Esophagus (tissue), 2 donors: ENCODE results near the gene GUCY2D. TPM values are rescaled to one million over a fixed set of nuclear protein-coding genes. Genes with fewer than 3 reads are reported as not detected.
A peak's percentile ranks its signal among the peaks of the same experiment; 100 is the strongest.

Source experiments
- H3K27ac ChIP-seq, 2 donors: one replicate each; pipeline ENCODE4 v1.5.1; 2013; ENCODE audit warnings: low read depth in 2 of 2, mild to moderate bottlenecking in 2 of 2, inconsistent platforms in 1 of 2, low read length in 1 of 2, moderate library complexity in 1 of 2
- H3K27me3 ChIP-seq, 2 donors: one replicate each; pipeline ENCODE4 v1.6.1; 2013; ENCODE audit warnings: low read length in 2 of 2, control low read depth in 1 of 2, mild to moderate bottlenecking in 1 of 2; ENCODE audit not compliant: insufficient read depth in 2 of 2, control insufficient read depth in 1 of 2
- H3K36me3 ChIP-seq, 2 donors: one replicate each; pipeline ENCODE4 v1.6.1; 2013; ENCODE audit warnings: low read length in 1 of 2; ENCODE audit not compliant: control insufficient read depth in 2 of 2, insufficient read depth in 2 of 2
- H3K4me1 ChIP-seq, 2 donors: one replicate each; pipeline ENCODE4 v1.6.1; 2013; ENCODE audit warnings: low read length in 1 of 2; ENCODE audit not compliant: control insufficient read depth in 2 of 2, insufficient read depth in 2 of 2
- H3K4me3 ChIP-seq, 2 donors: one replicate each; pipeline ENCODE4 v1.5.1; 2013; ENCODE audit warnings: low read length in 2 of 2, mild to moderate bottlenecking in 2 of 2, low read depth in 1 of 2, moderate library complexity in 1 of 2
- H3K9me3 ChIP-seq, 2 donors: one replicate each; pipeline ENCODE4 v1.6.1; 2013; ENCODE audit warnings: mild to moderate bottlenecking in 2 of 2, low read depth in 1 of 2, low read length in 1 of 2, moderate library complexity in 1 of 2; ENCODE audit not compliant: control insufficient read depth in 2 of 2, insufficient read depth in 1 of 2
- WGBS, 2 donors: extraction: QIAGEN DNeasy Blood & Tissue Kit; methylation state at CpG; one replicate each; pipeline ENCODE4 v1.1.7; 2013; 5-methylcytosine and 5-hydroxymethylcytosine counted together
- polyA plus RNA-seq, 2 donors: library from polyadenylated mRNA; stranded (reverse); fragments of 200-250 nt; gene quantifications; one replicate each; pipeline ENCODE4 v1.2.3, GENCODE V29; 2013
- donor health status: healthy with polysubstance abuse.
- donor health status: Bipolar disorder and iron deficiency.

The GUCY2D gene
- polyA plus RNA-seq, 2 donors: 0.19 to 0.59 TPM

DNA sequence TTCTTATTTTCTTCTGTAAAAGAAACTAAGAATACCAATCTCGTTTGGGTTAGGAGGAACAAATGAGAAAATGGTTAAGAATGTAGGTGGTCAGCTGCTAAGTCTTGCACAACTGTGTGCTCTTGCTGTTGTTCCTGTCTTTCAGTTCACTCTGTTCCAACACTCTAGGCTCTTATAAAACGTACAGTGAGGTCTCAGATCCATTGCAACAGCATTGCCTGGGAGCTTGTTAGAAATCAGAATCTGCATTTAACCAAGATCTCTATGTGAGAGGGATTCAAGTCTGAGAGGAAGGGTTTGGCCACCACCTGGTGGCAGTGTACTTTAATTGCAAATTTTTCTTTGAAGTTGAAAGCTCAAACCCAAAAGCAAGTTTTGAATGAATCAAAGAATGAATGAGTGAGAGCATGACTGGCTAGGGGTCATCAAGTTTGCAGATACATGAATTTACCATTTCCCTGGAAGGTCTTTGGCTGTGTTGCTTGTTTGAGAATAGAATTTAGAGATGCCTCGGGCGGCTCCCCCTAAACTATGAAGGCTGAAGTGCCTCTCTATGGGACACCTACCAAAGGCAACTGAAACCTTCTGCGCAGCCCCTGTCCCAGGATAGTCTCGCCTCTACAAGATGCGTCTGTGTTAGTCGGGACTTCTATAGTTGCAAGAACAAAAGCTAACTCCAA is 39.0 kb downstream of the GUCY2D start:
- WGBS, 2 donors: 67 to 68% methylated on average over 8 of the region's 8 CpGs

GRCh38 chr17:8041979-8042378 is 39.6 kb downstream of the GUCY2D start:
- H3K36me3 ChIP-seq: peaks cover 0 to 5% of the 10 kb centered on the region in 2 donors
- peaks cover 2 to 7% of the 10 kb centered on the region in 2 donors for H3K4me1 ChIP-seq
- no peak overlapping the region for H3K4me3 ChIP-seq
- H3K27ac ChIP-seq: no peak overlapping the region
- H3K9me3 ChIP-seq: no peaks in the 10 kb centered on the region
- no peaks in the 10 kb centered on the region for H3K27me3 ChIP-seq

More for the DNA sequence above, 39.0 kb downstream of the GUCY2D start:
- no peaks in the 10 kb centered on the region for H3K9me3 ChIP-seq
- H3K36me3 ChIP-seq: peaks cover 0 to 5% of the 10 kb centered on the region in 2 donors
- peak overlapping the region; percentile 53 to 73 for H3K27ac ChIP-seq
- H3K4me3 ChIP-seq: no peak overlapping the region
- peaks cover 0 to 7% of the 10 kb centered on the region in 2 donors for H3K4me1 ChIP-seq
- H3K27me3 ChIP-seq: no peaks in the 10 kb centered on the region

DNA sequence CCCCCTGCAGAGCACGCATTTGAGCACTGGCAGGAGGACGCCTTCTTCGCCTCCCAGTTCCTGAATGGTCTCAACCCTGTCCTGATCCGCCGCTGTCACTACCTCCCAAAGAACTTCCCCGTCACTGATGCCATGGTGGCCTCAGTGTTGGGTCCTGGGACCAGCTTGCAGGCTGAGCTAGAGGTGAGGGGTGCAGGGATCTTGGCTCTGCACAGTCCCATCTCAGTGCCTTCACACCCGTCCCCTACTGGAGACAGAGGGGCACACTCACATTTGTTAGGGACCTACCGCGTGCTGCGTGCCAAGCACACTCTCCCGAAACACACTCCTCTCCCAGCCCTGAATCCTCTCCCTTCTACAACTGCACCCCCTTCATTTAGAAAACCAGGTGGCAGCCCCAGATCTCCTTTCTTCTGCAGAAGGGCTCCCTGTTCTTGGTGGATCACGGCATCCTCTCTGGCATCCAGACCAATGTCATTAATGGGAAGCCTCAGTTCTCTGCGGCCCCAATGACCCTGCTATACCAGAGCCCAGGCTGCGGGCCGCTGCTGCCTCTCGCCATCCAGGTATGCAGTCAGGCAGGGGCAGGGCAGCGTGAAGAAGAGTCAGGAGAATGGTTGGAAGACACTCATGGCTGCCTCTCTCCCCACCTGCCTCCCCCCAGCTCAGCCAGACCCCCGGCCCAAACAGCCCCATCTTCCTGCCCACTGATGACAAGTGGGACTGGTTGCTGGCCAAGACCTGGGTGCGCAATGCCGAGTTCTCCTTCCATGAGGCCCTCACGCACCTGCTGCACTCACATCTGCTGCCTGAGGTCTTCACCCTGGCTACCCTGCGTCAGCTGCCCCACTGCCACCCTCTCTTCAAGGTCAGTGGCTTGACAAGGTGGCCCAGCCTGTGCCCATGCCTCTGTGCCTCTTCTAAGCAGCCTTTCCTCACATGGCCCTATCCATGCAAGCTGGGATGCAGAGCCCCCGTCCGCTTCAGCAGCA is 42.7 kb downstream of the GUCY2D start:
- H3K4me1 ChIP-seq: peaks cover 2% of the 10 kb centered on the region in 2 donors
- no peaks in the 10 kb centered on the region for H3K27me3 ChIP-seq
- H3K36me3 ChIP-seq: peaks cover 0 to 6% of the 10 kb centered on the region in 2 donors
- no peak overlapping the region for H3K4me3 ChIP-seq
- WGBS, 2 donors: 84 to 85% methylated on average over 24 of the region's 24 CpGs
- H3K9me3 ChIP-seq: no peaks in the 10 kb centered on the region
- no peak overlapping the region for H3K27ac ChIP-seq

DNA sequence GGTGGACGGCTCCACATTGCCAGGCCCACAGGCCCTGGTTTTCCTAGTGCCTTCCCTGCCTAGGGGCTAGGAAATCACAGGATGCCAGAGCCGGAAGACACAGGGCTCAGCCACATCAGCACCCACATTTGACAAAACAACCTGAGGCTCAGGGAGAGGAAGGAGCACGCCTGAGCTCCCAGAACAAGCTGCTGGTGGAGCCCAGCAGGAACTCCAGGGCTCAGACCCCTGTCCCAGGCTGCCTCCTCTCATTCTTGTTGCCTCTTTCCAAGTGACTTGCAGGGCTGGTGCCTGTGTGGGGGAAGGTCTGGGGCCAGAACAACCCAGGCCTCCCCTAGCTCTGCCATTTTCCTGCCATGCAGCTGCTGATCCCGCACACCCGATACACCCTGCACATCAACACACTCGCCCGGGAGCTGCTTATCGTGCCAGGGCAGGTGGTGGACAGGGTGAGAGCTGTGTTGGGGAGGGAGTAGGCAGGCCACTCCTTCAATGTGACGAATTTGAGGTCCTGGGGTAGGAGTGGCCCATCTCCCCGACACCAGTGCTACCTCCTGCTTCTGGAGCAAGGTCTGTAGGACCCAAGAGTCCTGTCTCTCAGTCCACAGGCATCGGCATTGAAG is 44.0 kb downstream of the GUCY2D start:
- Histone ChIP-seq H3K36me3 (peaks cover 0 to 6% of the 10 kb centered on the region in 2 donors), H3K4me1 (peaks cover 0 to 2% of the 10 kb centered on the region in 2 donors), H3K27me3 (no peaks in the 10 kb centered on the region), H3K27ac (no peak overlapping the region), H3K4me3 (no peak overlapping the region), H3K9me3 (no peaks in the 10 kb centered on the region)
- 82 to 83% methylated on average over 11 of the region's 11 CpGs for WGBS, 2 donors

DNA sequence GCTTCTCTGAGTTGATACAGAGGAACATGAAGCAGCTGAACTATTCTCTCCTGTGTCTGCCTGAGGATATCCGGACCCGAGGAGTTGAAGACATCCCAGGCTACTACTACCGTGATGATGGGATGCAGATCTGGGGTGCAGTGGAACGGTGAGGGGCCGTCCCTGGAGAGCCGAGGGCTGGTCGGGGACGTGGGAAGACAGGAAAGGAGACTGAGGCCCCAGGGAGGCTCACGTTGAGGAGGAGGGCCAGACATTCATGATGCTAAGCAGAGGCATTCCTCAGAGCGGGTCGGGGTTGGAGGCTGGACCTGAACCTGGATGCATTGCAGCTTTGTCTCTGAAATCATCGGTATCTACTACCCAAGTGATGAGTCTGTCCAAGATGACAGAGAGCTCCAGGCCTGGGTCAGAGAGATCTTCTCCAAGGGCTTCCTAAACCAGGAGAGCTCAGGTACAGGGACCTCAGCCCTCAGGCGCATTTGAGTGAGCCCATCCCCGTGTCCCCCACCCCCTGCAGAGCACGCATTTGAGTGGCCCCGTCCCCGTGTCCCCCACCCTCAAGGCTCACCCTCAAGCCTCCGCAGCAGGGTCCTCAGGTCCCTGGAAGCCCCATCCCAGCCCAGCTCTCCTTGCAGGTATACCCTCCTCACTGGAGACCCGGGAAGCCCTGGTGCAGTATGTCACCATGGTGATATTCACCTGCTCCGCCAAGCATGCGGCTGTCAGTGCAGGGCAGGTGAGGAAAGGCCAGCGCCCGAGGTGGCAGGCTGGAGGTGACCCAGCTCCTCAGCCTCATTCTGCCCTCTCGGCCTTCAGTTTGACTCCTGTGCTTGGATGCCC is 44.7 kb downstream of the GUCY2D start:
- WGBS, 2 donors: 85 to 86% methylated on average over 20 to 24 of the region's 24 CpGs
- peaks cover 0 to 2% of the 10 kb centered on the region in 2 donors for H3K4me1 ChIP-seq

DNA sequence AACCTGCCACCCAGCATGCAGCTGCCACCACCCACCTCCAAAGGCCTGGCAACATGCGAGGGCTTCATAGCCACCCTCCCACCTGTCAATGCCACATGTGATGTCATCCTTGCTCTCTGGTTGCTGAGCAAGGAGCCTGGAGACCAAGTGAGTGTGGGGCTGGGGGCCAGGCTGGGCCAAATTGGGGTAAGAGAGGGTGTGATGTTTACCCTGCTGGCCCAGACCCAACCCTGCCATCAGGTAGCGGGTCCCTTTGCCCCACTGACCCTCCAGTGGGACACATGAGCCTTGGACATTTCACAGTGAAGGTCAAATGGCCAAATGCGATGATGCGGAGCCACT is 45.3 kb downstream of the GUCY2D start:
- peaks cover 0 to 6% of the 10 kb centered on the region in 2 donors for H3K36me3 ChIP-seq
- peaks cover 0 to 2% of the 10 kb centered on the region in 2 donors for H3K4me1 ChIP-seq
- WGBS, 2 donors: 91% methylated on average over 4 of the region's 4 CpGs
- H3K4me3 ChIP-seq: no peak overlapping the region
- H3K9me3 ChIP-seq: no peaks in the 10 kb centered on the region
- H3K27me3 ChIP-seq: no peaks in the 10 kb centered on the region
- H3K27ac ChIP-seq: no peak overlapping the region

More for the DNA sequence above, 44.7 kb downstream of the GUCY2D start:
- no peaks in the 10 kb centered on the region for H3K27me3 ChIP-seq
- peaks cover 0 to 6% of the 10 kb centered on the region in 2 donors for H3K36me3 ChIP-seq
- H3K27ac ChIP-seq: no peak overlapping the region
- H3K4me3 ChIP-seq: no peak overlapping the region
- H3K9me3 ChIP-seq: no peaks in the 10 kb centered on the region

GRCh38 chr17:8048236-8048635 is 45.8 kb downstream of the GUCY2D start:
- no peak overlapping the region for H3K4me3 ChIP-seq
- H3K9me3 ChIP-seq: no peaks in the 10 kb centered on the region
- no peaks in the 10 kb centered on the region for H3K27me3 ChIP-seq
- H3K36me3 ChIP-seq: peaks cover 0 to 5% of the 10 kb centered on the region in 2 donors
- 91 to 93% methylated on average over 12 of the region's 12 CpGs for WGBS, 2 donors
- no peak overlapping the region for H3K27ac ChIP-seq
- H3K4me1 ChIP-seq: peaks cover 0 to 2% of the 10 kb centered on the region in 2 donors

DNA sequence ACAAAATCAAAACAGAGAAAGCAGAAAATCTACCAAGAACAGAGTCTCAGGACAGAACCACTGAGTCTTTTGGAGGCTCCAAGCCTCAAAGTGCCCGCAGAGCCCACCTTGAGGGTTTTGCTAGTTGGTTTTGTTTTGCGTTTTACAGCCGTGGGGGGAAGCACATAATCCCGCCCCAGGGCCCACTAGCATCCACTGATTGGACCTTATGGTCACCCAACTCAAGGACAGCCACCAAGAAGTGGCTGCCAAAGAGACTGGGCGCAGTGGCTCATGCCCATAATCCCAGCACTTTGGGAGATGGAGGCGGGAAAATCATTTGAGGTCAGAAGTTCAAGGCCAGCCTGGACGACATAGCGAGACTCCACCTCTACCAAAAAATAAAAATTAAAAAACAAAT is 46.3 kb downstream of the GUCY2D start:
- H3K27ac ChIP-seq: no peak overlapping the region
- H3K27me3 ChIP-seq: no peaks in the 10 kb centered on the region
- H3K36me3 ChIP-seq: peaks cover 0 to 2% of the 10 kb centered on the region in 2 donors
- no peaks in the 10 kb centered on the region for H3K9me3 ChIP-seq
- H3K4me3 ChIP-seq: no peak overlapping the region
- 84 to 90% methylated on average over 8 of the region's 8 CpGs for WGBS, 2 donors
- H3K4me1 ChIP-seq: peaks cover 0 to 2% of the 10 kb centered on the region in 2 donors

- Histone ChIP-seq H3K36me3 (peaks cover 0 to 2% of the 10 kb centered on the region in 2 donors), H3K4me3 (no peak overlapping the region), H3K9me3 (no peaks in the 10 kb centered on the region), H3K27ac (no peak overlapping the region), H3K4me1 (peaks cover 0 to 2% of the 10 kb centered on the region in 2 donors), H3K27me3 (no peaks in the 10 kb centered on the region)
- WGBS, 2 donors: 84 to 92% methylated on average over 7 of the region's 7 CpGs
Measured at GRCh38 chr17:8051831-8052230, 49.4 kb downstream of the GUCY2D start.
